Measurements from ENCODE around the gene ACSS1. TPM values are rescaled to one million over a fixed set of nuclear protein-coding genes. Genes with fewer than 3 reads are reported as not detected.

ACSS1 gene
- total RNA-seq, 1 experiment from 2014 or later, result 3.6 TPM

DNA sequence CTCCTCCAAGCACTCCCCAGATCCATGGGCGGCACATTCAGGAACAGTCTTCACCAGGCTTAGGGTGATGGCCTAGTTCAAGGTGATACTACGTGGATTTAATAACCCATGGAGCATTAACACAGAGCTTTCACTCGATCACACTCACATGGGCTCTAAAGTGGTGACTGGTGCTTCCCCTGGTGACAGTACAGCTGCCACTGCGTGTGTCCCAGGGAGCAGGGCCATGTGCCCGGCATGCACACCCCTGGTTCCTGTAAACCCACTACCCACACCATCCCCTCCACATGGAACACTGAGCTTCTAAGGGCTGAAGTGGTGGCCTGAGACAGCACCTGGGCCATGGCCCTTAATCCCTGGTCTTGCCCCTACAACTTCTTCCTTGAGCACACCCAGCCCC, 37.6 kb downstream of the ACSS1 start:
- CTCF ChIA-PET, result no interaction called here
- Mint-ChIP-seq H3K9me3 (ENCODE audit: low read depth, unreplicated experiment) (no peaks in the 10 kb centered on the region), H3K27me3 (ENCODE audit: unreplicated experiment) (no peaks in the 10 kb centered on the region), H3K27ac (ENCODE audit: unreplicated experiment) (no peak overlapping the region), H3K4me3 (ENCODE audit: low read depth, unreplicated experiment) (no peak overlapping the region), H3K4me1 (ENCODE audit: low read depth, unreplicated experiment) (no peaks in the 10 kb centered on the region), H3K36me3 (ENCODE audit: insufficient read depth, unreplicated experiment) (no peaks in the 10 kb centered on the region)
- DNase-seq, result no peak
- BruUV-seq (replicated peaks), result no TSS peak
- TF ChIP-seq, protein P1, sequence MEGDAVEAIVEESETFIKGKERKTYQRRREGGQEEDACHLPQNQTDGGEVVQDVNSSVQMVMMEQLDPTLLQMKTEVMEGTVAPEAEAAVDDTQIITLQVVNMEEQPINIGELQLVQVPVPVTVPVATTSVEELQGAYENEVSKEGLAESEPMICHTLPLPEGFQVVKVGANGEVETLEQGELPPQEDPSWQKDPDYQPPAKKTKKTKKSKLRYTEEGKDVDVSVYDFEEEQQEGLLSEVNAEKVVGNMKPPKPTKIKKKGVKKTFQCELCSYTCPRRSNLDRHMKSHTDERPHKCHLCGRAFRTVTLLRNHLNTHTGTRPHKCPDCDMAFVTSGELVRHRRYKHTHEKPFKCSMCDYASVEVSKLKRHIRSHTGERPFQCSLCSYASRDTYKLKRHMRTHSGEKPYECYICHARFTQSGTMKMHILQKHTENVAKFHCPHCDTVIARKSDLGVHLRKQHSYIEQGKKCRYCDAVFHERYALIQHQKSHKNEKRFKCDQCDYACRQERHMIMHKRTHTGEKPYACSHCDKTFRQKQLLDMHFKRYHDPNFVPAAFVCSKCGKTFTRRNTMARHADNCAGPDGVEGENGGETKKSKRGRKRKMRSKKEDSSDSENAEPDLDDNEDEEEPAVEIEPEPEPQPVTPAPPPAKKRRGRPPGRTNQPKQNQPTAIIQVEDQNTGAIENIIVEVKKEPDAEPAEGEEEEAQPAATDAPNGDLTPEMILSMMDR (IDR thresholded peaks at IDR 0.05; ENCODE audit: unreplicated experiment), result no peak
- intact Hi-C loops (cut with micrococcal nuclease; ENCODE audit: unreplicated experiment), result no loop called here

DNA sequence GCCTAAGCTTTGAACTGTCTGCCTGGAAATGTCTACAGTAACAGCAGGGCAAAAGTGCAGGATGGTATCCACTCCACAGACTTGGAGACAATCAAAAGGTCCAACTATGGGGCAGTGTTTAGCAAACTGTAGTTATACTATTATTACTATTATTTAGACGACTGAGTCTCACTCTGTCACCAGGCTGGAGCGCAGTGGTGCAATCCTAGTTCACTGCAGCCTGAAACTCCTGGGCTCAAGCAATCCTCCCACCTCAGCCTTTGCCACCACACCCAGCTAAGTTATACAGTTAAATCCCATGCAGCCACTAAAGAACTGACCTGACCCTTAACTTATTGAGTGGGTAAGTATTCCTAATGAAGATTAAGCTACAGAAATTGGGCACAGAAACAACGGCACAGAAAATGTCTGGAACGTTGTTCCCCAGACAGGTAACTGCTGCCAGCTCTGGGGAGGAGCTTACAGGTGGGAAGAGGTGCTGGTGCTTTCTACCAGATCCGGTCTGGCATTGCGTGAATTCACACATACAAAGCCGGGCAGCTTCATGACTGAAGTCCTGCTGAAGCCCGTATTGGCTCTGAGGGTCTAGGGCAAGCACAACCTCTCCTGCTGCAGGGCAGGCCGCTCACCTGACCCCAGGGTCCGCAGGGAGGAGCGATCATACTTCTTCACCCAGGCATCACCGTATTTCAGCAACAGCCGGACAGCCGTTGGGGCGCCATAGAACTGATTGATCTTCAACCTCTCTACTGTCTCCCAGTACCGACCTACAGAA, 38.4 kb downstream of the ACSS1 start:
- no peaks in the 10 kb centered on the region for H3K4me1 Mint-ChIP-seq (ENCODE audit: low read depth, unreplicated experiment)
- TF ChIP-seq, protein P1 (IDR thresholded peaks at IDR 0.05; ENCODE audit: unreplicated experiment), result no peak
- H3K9me3 Mint-ChIP-seq (ENCODE audit: low read depth, unreplicated experiment), result no peaks in the 10 kb centered on the region
- BruUV-seq (replicated peaks), result no TSS peak
- H3K27me3 Mint-ChIP-seq (ENCODE audit: unreplicated experiment), result no peaks in the 10 kb centered on the region
- no peaks in the 10 kb centered on the region for H3K36me3 Mint-ChIP-seq (ENCODE audit: insufficient read depth, unreplicated experiment)
- H3K27ac Mint-ChIP-seq (ENCODE audit: unreplicated experiment), result no peak overlapping the region
- CTCF ChIA-PET, result interaction anchor here (1.1 kb wide), 1 partner anchor 14 kb away, joined by 4 read pairs; no protein-coding TSS in a partner anchor
- no peak overlapping the region for H3K4me3 Mint-ChIP-seq (ENCODE audit: low read depth, unreplicated experiment)
- DNase-seq, result no peak
- intact Hi-C loops (cut with micrococcal nuclease; ENCODE audit: unreplicated experiment), result no loop called here

DNA sequence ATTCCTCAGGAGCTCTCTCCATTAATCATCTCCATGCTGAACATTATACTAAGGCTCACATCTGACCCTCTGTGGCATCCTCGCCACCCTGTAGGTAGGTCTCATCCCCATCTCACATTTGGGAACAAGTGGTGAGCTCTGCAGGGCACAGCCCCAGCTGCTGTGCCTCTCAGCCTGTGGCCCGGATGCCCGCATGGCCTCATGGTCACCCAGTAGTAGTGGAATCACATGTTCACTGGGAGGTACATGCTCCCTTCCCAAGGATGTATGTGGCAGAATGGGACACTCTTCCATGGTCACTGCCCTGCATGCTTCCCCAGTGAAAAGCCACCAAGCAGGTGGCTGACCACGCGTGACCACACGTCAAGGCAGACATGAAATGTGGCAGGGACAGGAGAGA, 39.1 kb downstream of the ACSS1 start:
- Mint-ChIP-seq H3K27ac (ENCODE audit: unreplicated experiment) (no peak overlapping the region), H3K27me3 (ENCODE audit: unreplicated experiment) (no peaks in the 10 kb centered on the region), H3K9me3 (ENCODE audit: low read depth, unreplicated experiment) (no peaks in the 10 kb centered on the region), H3K4me1 (ENCODE audit: low read depth, unreplicated experiment) (no peaks in the 10 kb centered on the region), H3K4me3 (ENCODE audit: low read depth, unreplicated experiment) (no peak overlapping the region), H3K36me3 (ENCODE audit: insufficient read depth, unreplicated experiment) (no peaks in the 10 kb centered on the region)
- TF ChIP-seq, protein P1 (IDR thresholded peaks at IDR 0.05; ENCODE audit: unreplicated experiment), result no peak
- no peak for DNase-seq
- BruUV-seq (replicated peaks), result no TSS peak
- CTCF ChIA-PET, result interaction anchor here (1.1 kb wide), 1 partner anchor 14 kb away, joined by 4 read pairs; no protein-coding TSS in a partner anchor
- intact Hi-C loops (cut with micrococcal nuclease; ENCODE audit: unreplicated experiment), result no loop called here

DNA sequence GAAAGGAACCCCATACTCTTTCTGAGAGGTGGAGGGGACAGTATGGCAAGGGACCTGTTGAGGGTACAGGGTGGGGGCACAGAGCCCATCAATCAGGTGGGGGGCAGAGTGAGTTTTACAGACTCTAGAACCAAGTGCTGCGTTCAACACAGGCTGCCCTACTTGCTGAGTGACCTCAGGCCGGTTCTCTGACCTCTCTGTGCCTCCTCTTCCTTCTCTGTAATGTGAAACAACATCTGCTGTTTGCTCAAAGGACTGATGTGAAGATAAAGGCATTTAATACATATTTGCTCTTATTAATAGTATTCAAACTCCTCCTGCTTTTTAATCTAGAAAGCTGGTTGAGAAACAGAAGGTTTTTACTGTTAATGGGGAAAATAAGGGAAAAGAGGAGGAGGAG, 39.5 kb downstream of the ACSS1 start:
- no peaks in the 10 kb centered on the region for H3K9me3 Mint-ChIP-seq (ENCODE audit: low read depth, unreplicated experiment)
- H3K27ac Mint-ChIP-seq (ENCODE audit: unreplicated experiment), result no peak overlapping the region
- H3K36me3 Mint-ChIP-seq (ENCODE audit: insufficient read depth, unreplicated experiment), result no peaks in the 10 kb centered on the region
- no peaks in the 10 kb centered on the region for H3K27me3 Mint-ChIP-seq (ENCODE audit: unreplicated experiment)
- CTCF ChIA-PET, result no interaction called here
- DNase-seq, result no peak
- intact Hi-C loops (cut with micrococcal nuclease; ENCODE audit: unreplicated experiment), result no loop called here
- TF ChIP-seq, protein P1 (IDR thresholded peaks at IDR 0.05; ENCODE audit: unreplicated experiment), result no peak
- no peak overlapping the region for H3K4me3 Mint-ChIP-seq (ENCODE audit: low read depth, unreplicated experiment)
- no peaks in the 10 kb centered on the region for H3K4me1 Mint-ChIP-seq (ENCODE audit: low read depth, unreplicated experiment)
- no TSS peak for BruUV-seq (replicated peaks)
